ENCODE measurements around the gene CYRIA.

- TF ChIP-seq POLR2A (IDR thresholded peaks at IDR 0.05) = no peak
- TF ChIP-seq, protein P1, sequence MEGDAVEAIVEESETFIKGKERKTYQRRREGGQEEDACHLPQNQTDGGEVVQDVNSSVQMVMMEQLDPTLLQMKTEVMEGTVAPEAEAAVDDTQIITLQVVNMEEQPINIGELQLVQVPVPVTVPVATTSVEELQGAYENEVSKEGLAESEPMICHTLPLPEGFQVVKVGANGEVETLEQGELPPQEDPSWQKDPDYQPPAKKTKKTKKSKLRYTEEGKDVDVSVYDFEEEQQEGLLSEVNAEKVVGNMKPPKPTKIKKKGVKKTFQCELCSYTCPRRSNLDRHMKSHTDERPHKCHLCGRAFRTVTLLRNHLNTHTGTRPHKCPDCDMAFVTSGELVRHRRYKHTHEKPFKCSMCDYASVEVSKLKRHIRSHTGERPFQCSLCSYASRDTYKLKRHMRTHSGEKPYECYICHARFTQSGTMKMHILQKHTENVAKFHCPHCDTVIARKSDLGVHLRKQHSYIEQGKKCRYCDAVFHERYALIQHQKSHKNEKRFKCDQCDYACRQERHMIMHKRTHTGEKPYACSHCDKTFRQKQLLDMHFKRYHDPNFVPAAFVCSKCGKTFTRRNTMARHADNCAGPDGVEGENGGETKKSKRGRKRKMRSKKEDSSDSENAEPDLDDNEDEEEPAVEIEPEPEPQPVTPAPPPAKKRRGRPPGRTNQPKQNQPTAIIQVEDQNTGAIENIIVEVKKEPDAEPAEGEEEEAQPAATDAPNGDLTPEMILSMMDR (IDR thresholded peaks at IDR 0.05) = no peak
Measured at GRCh38 chr2:16645088-16645487, 20.5 kb downstream of the CYRIA start.

All from testis (tissue), 2 donors.